ENCODE results near the gene OBSCN.

OBSCN gene

DNA sequence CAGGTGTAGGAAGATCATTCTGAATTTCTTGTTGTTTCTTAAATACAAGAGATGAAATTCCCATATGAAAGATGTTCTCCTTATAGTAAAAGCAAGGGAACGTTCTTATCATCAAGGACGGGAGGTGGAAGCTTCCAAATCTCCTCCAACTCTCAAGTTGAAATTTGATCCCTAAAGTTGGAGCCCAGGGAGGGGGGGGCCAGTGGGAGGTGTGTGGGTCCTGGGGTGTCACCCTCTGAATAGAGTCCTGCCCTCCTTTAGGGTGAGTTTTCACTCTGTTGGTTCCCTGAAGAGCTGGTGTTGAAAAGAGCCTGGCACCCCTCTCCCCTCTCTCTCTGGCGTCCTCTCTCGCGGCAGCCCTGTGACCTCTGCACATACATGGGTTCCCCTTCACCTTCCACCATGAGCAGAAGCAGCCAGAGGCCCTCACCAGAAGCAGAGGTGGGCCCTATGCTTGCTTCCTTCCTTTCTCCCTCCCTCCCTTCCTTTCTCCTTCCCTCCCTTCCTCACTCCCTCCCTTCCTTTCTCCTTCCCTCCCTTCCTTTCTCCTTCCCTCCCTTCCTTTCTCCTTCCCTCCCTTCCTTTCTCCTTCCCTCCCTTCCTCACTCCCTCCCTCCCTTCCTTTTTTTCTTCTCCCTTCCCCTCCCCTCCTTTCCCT lies 218.8 kb downstream of the OBSCN start:
- no peaks in the 10 kb centered on the region for H3K4me1 ChIP-seq (ENCODE audit: control insufficient read depth, insufficient read depth, low read length)
- H3K4me3 ChIP-seq (ENCODE audit: low read depth, low read length), result no peak overlapping the region
- no peak overlapping the region for H3K27ac ChIP-seq (ENCODE audit: low read depth, low read length)
- no peaks in the 10 kb centered on the region for H3K9me3 ChIP-seq (ENCODE audit: control insufficient read depth, insufficient read depth, low read length)
- peaks cover 37% of the 10 kb centered on the region for H3K27me3 ChIP-seq (ENCODE audit: control insufficient read depth, insufficient read depth, low read length)
- no peaks in the 10 kb centered on the region for H3K36me3 ChIP-seq (ENCODE audit: control insufficient read depth, insufficient read depth, low read length)
- no peak overlapping the region for H3K9ac ChIP-seq (ENCODE audit: low read depth, low read length)

DNA sequence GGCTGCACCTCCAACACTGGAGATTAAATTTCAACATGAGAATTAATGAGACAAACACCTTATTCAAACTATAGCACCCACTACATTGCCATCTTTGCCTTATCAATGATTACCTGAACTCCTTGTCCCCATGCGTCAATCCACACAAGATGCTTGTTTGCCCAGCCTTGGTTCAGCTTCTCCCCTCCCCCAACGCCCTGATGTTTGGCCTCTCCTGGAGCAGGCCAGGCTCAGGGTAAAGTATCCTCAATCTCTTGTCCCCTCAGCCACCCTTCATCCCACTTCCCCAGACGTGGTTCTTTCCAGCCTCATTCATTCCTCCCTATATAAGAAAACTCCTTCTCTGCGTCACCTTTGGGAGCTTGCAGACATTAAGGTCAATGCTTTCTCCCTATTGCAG lies 220.6 kb downstream of the OBSCN start:
- no peak overlapping the region for H3K9ac ChIP-seq (ENCODE audit: low read depth, low read length)
- H3K4me1 ChIP-seq (ENCODE audit: control insufficient read depth, insufficient read depth, low read length), result no peaks in the 10 kb centered on the region
- H3K27me3 ChIP-seq (ENCODE audit: control insufficient read depth, insufficient read depth, low read length), result peaks cover 19% of the 10 kb centered on the region
- no peak overlapping the region for H3K27ac ChIP-seq (ENCODE audit: low read depth, low read length)
- no peaks in the 10 kb centered on the region for H3K36me3 ChIP-seq (ENCODE audit: control insufficient read depth, insufficient read depth, low read length)
- H3K9me3 ChIP-seq (ENCODE audit: control insufficient read depth, insufficient read depth, low read length), result no peaks in the 10 kb centered on the region
- H3K4me3 ChIP-seq (ENCODE audit: low read depth, low read length), result no peak overlapping the region

Data from HUES48 (cell line).